UCSD-AML1 (cell line): Measurements from ENCODE around the gene MYL10.

Experiments used
- DNase-seq: peaks from one replicate; lab custom pipeline; 2025; ENCODE audit not compliant: unreplicated experiment; lab: John Stamatoyannopoulos, UW

MYL10 gene

DNA sequence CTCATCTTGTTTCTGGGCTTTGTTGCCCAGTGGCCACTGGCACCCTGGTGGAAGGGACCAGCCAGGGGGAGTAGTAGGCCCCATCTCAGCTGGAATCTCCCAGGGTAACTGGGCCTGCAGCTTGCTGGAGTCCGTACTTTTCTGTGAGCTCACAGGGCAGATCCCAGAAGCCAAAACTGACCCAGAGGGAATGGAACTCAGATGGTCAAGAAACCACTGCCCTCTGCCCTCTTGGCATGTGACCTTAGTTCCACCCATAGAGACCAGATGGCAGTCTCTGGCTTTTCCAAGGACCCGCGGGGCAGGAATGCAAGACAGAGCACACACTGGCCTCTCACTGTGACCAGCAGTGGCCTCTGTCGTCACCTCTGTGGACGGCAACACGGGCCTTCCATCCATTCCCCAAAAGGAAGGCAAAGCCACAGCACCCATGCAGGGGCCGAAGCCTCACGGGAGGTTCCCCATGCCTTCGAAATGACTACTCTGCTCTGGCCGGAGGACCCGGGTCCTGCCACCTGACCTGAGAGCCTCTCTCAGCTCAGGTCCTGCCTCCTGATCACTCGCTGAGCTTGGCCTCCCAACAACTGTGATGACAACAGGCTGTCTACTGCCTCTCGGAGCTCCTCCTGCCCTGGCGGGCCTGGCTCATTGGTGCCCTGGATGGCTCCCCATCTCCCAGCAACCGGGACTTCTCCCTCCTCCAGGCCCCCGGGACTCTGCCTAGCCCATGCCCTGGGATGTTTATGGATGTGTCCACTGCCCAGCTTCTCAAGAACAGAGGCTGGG lies 29.9 kb downstream of the MYL10 start:
- DNase-seq, result no peak

DNA sequence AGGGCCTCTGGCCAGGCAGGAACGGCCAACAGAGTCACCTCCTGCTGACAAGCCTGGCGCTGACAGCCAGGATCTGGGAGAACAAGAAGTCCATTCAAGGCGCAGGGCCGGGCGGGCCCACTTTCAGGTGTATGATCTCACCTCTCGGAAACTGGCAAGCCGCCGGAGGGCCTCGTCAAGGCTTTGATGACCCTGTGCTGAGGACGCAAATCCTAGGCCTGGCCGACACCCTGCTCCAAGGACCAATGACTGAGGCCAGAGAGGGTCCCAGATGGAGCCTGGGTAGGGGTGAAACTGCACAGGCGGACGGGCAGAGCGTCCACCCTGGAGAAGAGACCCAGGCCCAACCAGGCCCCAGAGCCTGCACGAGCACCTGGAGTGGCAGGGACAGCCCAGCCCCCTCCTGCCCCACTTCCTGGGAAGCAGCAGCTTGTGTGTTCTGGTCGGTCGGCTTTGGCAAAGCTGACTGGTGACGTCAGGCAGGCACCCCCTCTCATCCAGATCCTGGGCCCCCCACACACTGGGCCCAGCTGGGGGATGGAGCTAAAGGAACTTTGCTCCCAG lies 30.6 kb downstream of the MYL10 start:
- no peak for DNase-seq

DNA sequence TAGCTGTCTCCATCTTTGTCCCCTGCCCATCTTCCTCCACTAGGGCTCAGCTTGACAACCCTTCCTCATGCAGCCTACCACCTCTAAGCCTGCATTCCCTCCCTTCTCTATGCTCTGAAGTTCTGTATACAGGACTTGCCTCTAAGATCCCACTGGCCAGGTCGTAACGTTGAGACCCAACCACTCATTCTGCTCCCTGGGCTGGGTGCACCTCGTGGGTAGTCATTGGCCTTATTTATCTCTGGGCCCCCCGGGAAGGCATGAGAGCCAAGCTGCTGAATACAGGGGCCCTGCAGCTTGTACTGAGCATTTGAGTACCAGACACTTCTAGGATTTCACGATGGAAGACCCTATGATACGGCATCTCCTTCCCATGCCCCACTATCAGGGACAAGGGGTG lies 31.2 kb downstream of the MYL10 start:
- no peak for DNase-seq

DNA sequence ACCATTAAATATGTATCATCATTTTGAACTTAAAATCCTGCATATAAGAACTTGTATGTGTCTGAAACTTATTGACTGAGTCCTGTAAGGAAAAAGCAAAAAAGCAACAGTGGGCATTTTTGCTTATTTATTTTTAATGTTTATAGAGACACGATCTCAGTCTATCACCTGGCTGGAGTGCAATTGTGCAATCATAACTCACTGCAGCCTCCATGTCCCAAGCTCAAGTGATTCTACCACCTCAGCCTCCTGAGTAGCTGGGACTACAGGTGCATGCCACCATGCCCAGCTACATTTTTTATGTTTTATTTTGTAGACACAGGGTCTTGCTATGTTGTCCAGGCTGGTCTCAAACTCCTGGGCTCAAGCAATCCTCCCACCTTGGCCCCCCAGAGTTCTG lies 32.2 kb downstream of the MYL10 start:
- DNase-seq, result no peak

DNA sequence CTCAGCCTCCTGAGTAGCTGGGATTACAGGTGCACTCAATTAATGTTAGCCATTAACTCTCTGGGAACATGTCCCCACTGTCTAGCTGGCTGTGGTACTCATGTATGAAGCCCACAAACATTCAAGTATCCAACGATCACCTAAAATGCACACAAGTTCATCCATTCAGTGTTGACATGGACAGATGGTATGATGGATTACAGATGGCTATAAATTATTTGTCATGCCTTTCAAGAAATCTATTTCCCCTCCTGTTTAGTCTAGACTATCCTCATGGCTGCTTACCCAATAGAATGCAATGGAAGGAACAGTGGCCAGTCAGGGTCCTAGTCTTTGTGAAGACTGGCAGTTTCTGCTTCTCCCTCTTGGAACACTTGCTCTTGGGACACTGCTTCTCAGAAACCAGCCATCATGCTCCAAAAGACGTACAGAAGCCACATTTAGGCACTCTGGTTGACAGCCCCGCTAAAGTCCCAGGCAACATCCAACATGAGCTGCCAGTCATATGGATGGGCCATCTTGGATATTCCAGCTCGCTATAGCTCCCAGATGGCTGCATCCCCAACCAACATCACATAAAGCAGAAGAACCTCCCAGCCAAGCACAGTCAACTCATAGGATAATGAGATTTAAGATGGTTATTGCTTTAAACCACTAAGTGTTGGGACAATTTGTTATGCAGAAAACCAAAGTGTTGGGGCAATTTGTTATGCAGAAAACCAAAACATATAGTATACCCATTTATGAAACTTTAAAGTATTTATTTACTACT lies 33.1 kb downstream of the MYL10 start:
- no peak for DNase-seq

DNA sequence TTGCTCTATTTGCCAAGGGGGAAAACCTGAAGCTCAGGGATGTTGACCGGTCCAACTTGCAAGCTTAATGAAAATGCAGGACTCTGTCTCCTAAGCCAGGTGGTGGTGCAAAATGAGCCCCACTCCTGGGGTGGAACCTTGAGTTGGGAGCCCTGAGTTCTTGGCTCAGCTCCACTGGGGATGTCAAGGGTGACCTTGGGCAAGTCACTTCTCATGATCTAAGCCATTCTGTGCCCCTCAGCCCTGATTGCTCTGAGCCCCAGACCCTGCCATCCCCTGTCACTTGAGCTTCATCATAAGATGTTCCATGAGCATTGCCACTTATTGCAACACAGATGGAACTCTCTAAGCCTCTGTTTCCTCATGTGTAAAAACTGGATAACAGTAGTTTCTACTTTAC lies 33.9 kb downstream of the MYL10 start:
- no peak for DNase-seq

DNA sequence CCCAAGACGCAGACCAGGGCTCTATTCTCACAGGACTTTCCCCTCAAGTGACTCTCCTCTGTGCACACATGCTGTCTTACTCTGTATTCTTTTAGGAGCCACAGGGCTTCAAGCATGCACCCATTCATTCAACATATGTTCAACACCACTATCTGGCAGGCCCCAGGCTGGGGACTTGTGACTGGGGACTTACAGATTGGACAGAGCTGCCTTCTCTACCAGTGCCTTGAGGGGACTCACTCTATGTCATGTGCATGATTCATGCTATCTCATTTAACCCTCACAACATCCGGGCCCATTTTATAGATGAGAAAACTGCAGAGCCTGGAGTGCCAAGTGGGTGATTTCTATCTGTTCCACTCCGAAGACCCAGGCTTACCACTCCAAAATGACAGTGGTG lies 34.3 kb downstream of the MYL10 start:
- DNase-seq, result no peak

DNA sequence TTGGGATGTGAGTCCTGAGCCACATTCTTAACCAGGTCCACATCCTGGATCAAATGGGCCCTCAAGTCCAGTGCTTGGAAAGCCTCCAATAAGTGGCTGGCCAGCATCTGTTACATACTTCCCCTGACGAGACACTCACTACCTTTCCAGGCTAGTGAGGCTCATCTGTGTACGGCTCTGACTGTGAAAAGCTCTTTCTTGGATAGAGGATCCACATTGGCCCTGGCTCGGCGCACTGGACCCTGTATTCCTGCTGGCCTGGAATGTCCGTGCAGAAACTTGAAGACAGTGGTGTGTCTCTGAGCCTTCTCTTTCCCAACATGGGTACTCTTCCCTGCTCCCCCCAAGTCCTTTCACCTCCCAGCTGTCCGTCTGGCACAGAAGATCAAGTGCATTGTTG lies 35.5 kb downstream of the MYL10 start:
- DNase-seq, result no peak

DNA sequence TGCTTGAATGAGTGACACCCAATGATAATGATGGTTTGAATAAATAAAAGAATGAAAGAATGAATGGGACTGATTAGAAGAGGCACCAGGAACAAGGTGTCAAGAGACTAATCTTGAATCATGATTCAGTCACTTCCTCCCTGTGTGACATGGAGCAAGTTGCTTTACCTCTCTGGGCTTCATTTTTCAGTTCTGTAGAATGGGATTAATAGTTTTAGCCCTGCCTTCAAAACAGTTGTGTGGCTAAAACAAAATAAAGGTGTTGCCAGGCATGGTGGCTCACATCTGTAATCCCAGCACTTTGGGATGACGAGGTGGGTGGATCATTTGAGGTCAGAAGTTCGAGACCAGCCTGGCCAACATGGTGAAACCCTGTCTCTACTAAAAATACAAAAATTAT lies 37.6 kb downstream of the MYL10 start:
- DNase-seq, result no peak

DNA sequence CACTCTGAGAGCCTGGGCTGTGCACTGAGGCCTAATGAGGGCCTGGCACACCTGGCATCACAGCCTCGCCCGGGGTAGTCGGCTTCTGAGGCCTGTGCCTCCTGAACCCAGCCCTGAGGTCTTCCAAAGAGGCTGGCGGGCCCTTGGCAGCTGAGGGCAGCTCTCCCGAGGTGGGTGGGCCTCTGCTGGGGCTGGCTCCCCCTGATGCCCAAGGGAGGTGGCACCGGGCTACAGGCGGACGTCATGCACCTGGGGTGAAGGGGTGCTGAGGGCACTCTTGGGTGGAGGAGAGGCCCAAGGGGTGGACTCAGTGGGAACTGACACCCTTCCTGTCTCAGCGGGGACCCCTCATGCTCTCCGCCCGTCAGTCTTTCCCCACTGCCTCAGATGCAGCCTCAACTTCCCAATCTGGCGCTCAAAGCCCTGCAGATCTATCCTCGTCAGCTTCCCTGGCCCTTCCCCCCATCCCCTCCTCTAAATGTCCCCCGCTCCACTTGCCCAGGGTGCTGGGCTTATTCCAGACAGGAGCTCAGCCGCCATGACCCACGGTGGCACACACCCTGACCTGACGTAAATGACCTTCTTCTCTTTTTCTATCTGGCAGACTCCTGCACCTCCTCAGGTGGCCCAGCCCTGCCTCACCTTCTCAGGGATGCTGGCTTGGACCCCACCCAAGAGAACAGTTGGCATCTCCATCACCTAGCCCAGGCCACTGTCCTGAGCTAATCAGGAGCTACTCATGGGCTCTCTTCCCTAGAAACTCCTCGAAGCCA lies 38.2 kb downstream of the MYL10 start:
- no peak for DNase-seq

DNA sequence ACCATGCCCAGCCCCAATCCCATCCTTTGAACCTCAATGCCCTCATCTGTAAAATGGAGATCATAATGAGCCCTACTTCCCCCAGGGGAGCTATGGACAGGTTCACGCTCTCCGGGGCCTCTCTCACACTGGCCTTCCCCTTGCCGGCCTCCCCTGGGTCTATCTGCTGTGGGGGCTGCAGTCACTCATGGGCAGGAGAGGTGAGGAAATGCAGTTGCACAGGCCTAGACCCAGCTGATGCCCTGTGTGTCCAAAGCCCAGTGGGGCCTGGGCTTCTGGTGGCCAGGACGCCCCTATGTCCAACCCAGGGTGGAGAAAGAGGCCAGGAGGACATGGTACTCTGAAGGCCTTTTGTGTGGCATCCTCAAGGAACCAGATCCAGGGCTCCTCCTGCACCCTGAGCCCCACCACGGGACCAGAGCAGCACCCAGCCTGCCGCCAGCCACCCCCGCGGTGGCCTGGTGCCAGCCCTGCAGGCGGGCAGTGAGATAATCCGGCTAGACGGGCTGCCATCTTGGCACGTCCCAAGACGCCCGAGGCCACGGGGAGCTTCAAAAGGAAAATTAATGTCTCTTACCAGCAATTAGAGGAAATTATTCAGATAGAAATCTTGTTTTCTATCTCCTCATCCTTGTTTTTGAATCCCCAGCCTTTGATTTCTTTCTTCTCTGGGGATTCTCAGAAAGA lies 39.0 kb downstream of the MYL10 start:
- no peak for DNase-seq

DNA sequence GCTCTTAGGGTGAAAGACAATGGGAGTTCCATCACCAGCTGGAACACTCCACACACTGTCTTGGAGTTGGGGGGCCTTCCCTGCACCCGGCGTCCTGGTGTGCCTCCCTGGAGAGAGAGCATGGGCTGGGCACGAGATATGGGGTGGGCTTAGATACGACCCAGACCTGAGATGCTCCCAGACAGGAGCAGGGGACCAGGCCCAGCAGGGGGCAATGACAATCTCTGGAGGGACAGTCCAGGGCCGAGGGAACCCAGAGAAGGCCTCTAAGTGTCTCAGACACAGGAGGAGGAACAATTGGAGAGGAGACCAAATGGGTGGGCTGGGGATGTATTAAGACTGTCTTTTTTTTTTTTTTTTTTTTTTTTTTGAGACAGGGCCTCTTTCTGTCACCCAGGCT lies 40.0 kb downstream of the MYL10 start:
- DNase-seq, result no peak

DNA sequence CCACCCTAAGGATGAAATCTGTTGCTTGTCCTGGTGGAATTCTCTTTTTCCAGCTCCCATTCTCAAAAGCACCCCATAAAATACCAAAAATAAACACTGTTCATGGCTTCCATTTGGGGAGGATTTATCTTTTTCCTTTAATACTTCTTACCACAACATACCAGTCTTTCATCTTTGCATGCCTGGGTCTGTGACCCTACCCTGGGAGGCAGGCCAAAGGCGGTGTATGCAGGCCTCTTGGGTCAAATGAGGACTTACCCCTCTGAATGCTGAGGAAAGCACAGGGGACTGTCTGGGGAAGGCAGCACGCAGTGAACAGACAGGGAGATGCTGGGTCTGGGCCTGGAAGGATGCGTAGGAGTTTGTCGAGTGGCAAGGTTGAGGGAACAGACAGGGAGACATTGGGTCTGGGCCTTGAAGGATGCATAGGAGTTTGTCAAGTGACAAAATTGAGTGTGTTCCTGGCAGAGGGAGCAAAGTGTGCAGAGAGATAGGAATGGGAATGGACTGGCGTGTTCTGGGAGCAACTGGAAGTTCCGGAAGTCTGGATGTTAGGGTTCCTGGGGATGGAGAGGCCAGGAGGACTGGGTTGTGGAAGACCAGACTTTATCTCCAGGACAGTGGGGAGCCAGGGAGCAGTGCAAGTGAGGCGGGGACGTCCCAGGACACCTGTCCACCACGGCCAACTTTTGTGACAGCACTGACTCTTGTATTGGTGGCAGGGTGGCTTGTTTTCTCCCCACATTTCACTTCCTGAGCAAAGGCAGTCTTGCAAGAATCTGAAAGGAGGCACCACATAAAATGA lies 40.8 kb downstream of the MYL10 start:
- DNase-seq, result no peak

DNA sequence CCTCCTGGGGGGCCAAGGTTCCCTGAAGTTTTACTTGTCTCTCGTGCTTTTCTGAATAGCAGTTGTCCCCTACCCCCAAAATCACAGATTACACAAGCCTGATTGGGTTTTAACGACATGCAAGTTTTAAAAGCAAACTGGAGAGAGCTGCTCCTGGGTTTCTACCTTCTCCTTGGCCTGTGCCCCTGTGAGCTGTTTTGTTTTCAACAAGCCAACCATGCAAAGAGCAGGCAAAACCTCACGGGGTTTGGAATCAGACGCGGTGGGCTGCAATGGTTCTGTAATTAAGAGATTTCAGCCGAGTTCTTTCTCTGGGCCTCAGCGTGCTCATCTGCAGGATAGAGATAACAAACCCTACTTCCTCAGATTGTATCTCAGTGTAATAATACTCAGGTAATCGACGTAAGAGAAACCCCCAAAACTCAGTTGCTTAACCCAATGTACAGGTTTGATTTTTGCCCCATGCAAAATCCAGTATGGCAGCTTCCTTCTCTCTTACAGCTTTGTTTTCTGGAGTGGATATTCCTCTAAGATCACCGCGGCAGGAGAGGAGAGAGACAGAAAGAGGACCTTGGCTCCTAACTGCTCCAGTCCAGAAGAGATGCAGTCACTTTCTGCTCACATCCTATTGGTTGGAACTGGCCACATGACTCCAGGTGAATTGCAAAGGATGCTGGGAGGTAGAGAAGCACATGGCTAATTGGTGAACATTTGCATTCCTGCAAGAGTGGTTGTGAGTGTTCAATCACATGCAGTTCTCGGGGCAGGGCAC lies 42.0 kb downstream of the MYL10 start:
- DNase-seq, result no peak

DNA sequence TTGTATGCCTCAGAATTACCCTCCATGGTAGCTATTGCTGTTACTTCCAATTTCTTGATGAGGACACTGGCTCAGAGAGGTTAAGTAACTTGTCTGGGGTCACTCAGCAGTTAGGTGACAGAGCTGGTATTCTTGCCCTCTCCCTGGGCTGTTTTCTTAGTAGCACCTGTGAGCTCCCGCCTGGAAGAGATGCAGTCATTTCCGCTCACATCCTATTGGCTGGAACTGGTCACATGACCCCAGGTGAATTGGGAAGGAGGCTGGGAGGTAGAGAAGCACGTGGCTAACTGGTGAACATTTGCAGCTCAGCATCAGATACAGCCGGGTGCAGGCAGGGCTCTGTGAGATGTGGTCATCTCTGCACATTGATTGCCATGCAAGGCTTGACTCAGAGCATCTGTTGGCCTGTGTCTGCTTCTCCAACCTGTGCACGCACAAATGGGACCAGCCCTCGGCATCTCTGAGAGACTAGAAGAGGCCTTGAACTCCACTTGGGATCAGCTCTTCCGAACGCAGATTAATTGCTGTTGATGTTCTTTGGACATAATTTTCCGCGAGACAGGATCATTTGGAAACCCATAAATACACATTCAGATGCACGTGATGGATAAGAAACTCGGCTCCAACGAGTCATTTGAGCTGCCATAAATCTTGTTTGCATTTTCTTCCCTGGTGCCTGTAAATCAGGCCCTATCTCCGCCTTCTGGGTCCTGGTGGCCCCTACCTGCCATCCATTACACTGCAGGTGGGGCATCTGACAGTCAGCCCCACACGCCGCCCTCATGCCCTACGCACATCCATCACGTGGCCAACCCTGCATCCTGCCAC lies 42.8 kb downstream of the MYL10 start:
- DNase-seq, result no peak

DNA sequence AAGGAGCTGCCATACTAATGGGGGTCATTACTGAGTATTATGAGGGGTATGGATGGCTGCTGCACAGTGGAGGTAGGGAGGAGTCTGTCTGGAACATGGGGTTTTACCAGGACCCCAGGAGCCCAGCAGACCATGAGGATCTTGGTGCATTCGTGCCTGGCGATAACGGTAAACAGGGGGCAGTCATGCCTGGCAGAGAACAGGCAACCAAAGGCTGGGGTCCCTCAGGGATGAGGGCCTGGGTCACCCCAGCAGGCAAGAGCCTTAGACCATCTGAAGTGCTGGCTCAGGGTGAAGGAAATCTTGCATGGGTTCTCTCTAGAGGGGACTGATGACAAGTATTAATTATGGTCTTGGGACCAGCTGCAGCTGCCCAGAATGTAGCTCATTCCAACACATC lies 46.1 kb downstream of the MYL10 start:
- DNase-seq, result no peak

DNA sequence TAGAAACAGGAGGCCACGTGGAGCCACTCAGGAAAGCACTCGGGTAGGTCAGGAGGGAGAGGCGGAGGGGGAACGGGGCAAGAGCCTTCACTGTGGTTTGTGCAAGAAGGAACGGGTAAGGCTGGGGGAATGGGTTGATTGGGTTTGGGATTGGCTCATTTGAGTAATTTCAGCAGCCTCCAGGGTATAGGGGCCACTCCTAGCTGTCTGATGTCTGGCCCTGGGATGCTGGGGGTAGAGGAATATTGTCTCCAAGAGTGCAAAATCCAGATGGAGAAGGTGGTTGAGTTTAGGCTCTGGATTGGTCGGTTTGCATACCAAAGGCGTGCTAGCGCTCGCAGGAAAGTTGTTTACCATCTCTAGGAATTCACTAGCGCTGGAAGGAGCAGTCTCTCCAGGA lies 47.2 kb downstream of the MYL10 start:
- no peak for DNase-seq

DNA sequence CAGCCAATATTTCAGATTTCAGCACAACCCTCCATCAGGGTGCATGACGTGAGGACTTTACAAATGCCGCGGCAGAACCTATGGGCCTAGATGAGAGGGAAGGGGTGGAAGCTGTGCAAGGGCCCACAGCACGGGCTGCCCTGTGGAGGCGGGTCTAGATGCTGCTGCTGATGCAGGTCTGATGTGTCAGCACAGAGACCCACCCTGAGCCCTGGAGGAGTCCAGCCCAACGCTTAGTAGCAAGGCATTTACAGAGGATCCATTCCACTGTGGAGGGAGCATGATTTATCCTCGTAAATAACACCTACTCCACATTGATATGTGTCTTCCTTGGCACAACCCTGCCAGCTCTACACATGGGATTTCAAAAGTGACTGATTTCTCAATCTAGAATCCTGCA lies 48.5 kb downstream of the MYL10 start:
- DNase-seq, result no peak

DNA sequence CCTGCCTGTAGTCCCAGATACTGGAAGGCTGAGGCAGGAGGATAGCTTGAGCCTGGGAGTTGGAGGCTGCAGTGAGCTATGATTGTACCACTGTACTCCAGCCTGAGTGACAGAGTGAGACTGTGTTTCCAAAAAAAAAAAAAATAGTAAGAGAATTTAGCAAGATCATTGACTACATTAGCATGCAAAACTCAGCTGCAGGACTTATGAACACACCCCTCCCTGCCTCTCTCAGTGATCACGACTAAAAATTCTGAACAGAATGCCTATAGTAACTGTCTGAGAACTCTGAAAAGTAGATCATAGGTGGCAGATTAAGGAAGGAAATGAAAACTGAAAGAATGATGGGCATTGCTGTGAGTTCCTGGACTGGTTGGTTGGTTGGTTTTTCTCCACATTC lies 50.5 kb downstream of the MYL10 start:
- no peak for DNase-seq
